WTC11 (cell line): ENCODE data around the gene PLAAT3. TPM values are rescaled to one million over a fixed set of nuclear protein-coding genes. Genes with fewer than 3 reads are reported as not detected.
A peak's percentile ranks its signal among the peaks of the same experiment; 100 is the strongest.

Experiments
- ATAC-seq: fragments of 200-7000 bp; cut with Tn5 transposase; 2 replicates; pipeline ENCODE4 v1.10.0; 2021; ENCODE audit warnings: mild to moderate bottlenecking, moderate library complexity
- CTCF ChIA-PET: fragments of 300-600 bp; sonication (Branson Sonifier 250); formaldehyde crosslinking; loops from one replicate; lab custom pipeline; 2021; ENCODE audit warnings: antibody characterized with exemption; lab: Charles Lee
- POLR2A ChIA-PET: fragments of 350-600 bp; sonication (Branson Sonifier 250); formaldehyde crosslinking; loops from one replicate; lab custom pipeline; 2021; ENCODE audit warnings: antibody characterized with exemption; lab: Charles Lee
- DNase-seq: peaks from one replicate; pipeline ENCODE4 v3.0.0; 2021; ENCODE audit warnings: low spot score
- H3K27ac Mint-ChIP-seq: 2 replicates; pipeline ENCODE4 v1.8.0; 2021; ENCODE audit warnings: mixed read lengths
- H3K27me3 Mint-ChIP-seq: 2 replicates; pipeline ENCODE4 v1.8.0; 2021; ENCODE audit warnings: low read depth, mild to moderate bottlenecking, moderate library complexity, mixed read lengths
- H3K36me3 Mint-ChIP-seq: 2 replicates; pipeline ENCODE4 v1.8.0; 2021; ENCODE audit warnings: mixed read lengths
- H3K4me1 Mint-ChIP-seq: 2 replicates; pipeline ENCODE4 v1.8.0; 2022; ENCODE audit warnings: mixed read lengths
- H3K4me3 Mint-ChIP-seq: 2 replicates; pipeline ENCODE4 v1.8.0; 2021; ENCODE audit warnings: mild to moderate bottlenecking, moderate library complexity, mixed read lengths
- H3K9me3 Mint-ChIP-seq: 2 replicates; pipeline ENCODE4 v1.8.0; 2021; ENCODE audit warnings: mixed read lengths
- CREB1 ChIP-seq: sonication (generic); formaldehyde crosslinking; IDR thresholded peaks from 2 replicates; pipeline ENCODE4 v1.8.0; 2023; ENCODE audit warnings: mild to moderate bottlenecking, missing genetic modification reagents
- CREM ChIP-seq: sonication (generic); formaldehyde crosslinking; IDR thresholded peaks from 2 replicates; pipeline ENCODE4 v1.8.1; 2022; ENCODE audit warnings: mild to moderate bottlenecking, missing genetic modification reagents, moderate library complexity
- FOXK1 ChIP-seq: sonication (generic); formaldehyde crosslinking; IDR thresholded peaks from 2 replicates; pipeline ENCODE4 v1.8.0; 2022; ENCODE audit warnings: mild to moderate bottlenecking, moderate library complexity, missing genetic modification reagents
- FOXP1 ChIP-seq: sonication (generic); formaldehyde crosslinking; IDR thresholded peaks from 2 replicates; pipeline ENCODE4 v1.8.0; 2022; ENCODE audit warnings: missing genetic modification reagents, mild to moderate bottlenecking, moderate library complexity, borderline replicate concordance
- GRHL2 ChIP-seq: fragments of 250-450 bp; sonication (Bioruptor Pico); IDR thresholded peaks from 2 replicates; pipeline ENCODE4 v1.8.0; 2022; ENCODE audit warnings: mild to moderate bottlenecking, moderate library complexity; ENCODE audit not compliant: insufficient replicate concordance, severe bottlenecking
- GTF2I ChIP-seq: fragments of 250-450 bp; sonication (Bioruptor Pico); conservative IDR thresholded peaks from 2 replicates; pipeline ENCODE4 v1.4.0; 2021; ENCODE audit warnings: mild to moderate bottlenecking
- IRF2 ChIP-seq: sonication (generic); formaldehyde crosslinking; IDR thresholded peaks from 2 replicates; pipeline ENCODE4 v1.8.0; 2022; ENCODE audit warnings: low read depth, missing genetic modification reagents, borderline replicate concordance
- JAZF1 ChIP-seq: fragments of 250-450 bp; sonication (Bioruptor Pico); IDR thresholded peaks from 2 replicates; pipeline ENCODE4 v1.9.0; 2021; ENCODE audit warnings: moderate library complexity, mild to moderate bottlenecking, inconsistent platforms
- JUN ChIP-seq: sonication (generic); formaldehyde crosslinking; IDR thresholded peaks from 2 replicates; pipeline ENCODE4 v1.8.0; 2023; ENCODE audit warnings: mild to moderate bottlenecking, missing genetic modification reagents
- KAT7 ChIP-seq: sonication (generic); formaldehyde crosslinking; IDR thresholded peaks from 2 replicates; pipeline ENCODE4 v1.8.1; 2023; ENCODE audit warnings: missing genetic modification reagents, mild to moderate bottlenecking, borderline replicate concordance
- MYBL2 ChIP-seq: sonication (generic); formaldehyde crosslinking; IDR thresholded peaks from 2 replicates; pipeline ENCODE4 v1.8.1; 2023; ENCODE audit warnings: mild to moderate bottlenecking, moderate library complexity, missing genetic modification reagents
- NR1H2 ChIP-seq: sonication (generic); formaldehyde crosslinking; IDR thresholded peaks from 2 replicates; pipeline ENCODE4 v1.9.0; 2021; ENCODE audit warnings: mild to moderate bottlenecking, moderate library complexity, missing genetic modification reagents
- NR2C2 ChIP-seq: sonication (generic); formaldehyde crosslinking; IDR thresholded peaks from 2 replicates; pipeline ENCODE4 v1.8.0; 2022; ENCODE audit warnings: mild to moderate bottlenecking, missing genetic modification reagents
- PRRX2 ChIP-seq: fragments of 250-450 bp; sonication (Bioruptor Pico); IDR thresholded peaks from 2 replicates; pipeline ENCODE4 v1.8.0; 2021; ENCODE audit warnings: mild to moderate bottlenecking
- SMAD4 ChIP-seq: sonication (generic); formaldehyde crosslinking; IDR thresholded peaks from 2 replicates; pipeline ENCODE4 v1.8.0; 2022; ENCODE audit warnings: mild to moderate bottlenecking, missing genetic modification reagents
- SOX15 ChIP-seq: fragments of 250-450 bp; sonication (Bioruptor Pico); IDR thresholded peaks from 2 replicates; pipeline ENCODE4 v1.9.0; 2021; ENCODE audit warnings: mild to moderate bottlenecking
- ZBTB21 ChIP-seq: sonication (generic); formaldehyde crosslinking; IDR thresholded peaks from 2 replicates; pipeline ENCODE4 v1.8.1; 2023; ENCODE audit warnings: mild to moderate bottlenecking, missing genetic modification reagents, borderline replicate concordance
- ZNF232 ChIP-seq: sonication (generic); formaldehyde crosslinking; IDR thresholded peaks from 2 replicates; pipeline ENCODE4 v1.8.0; 2022; ENCODE audit warnings: mild to moderate bottlenecking, missing genetic modification reagents
- ZNF263 ChIP-seq: sonication (generic); formaldehyde crosslinking; IDR thresholded peaks from 2 replicates; pipeline ENCODE4 v1.8.1; 2022; ENCODE audit warnings: low read depth, mild to moderate bottlenecking, moderate library complexity, missing genetic modification reagents
- ZNF317 ChIP-seq: sonication (generic); formaldehyde crosslinking; IDR thresholded peaks from 2 replicates; pipeline ENCODE4 v1.8.1; 2023; ENCODE audit warnings: low read depth, mild to moderate bottlenecking, moderate library complexity, missing genetic modification reagents, borderline replicate concordance
- ZNF423 ChIP-seq: fragments of 250-450 bp; sonication (Bioruptor Pico); IDR thresholded peaks from 2 replicates; pipeline ENCODE4 v2.1.2; 2022; ENCODE audit warnings: mild to moderate bottlenecking, moderate library complexity
- total RNA-seq: library from RNA; stranded (reverse); gene quantifications from 3 replicates; pipeline ENCODE4 v1.2.3, GENCODE V29; 2021
- TF ChIP-seq, protein P1 (sequence below): sonication (generic); formaldehyde crosslinking; IDR thresholded peaks from 2 replicates; pipeline ENCODE4 v1.8.0; 2023; ENCODE audit warnings: mild to moderate bottlenecking, missing genetic modification reagents
- TF ChIP-seq, protein P2 (sequence below): sonication (generic); formaldehyde crosslinking; IDR thresholded peaks from 2 replicates; pipeline ENCODE4 v1.8.1; 2022; ENCODE audit warnings: low read depth, missing genetic modification reagents, borderline replicate concordance
- TF ChIP-seq, protein P3 (sequence below): fragments of 250-450 bp; sonication (Bioruptor Pico); IDR thresholded peaks from 2 replicates; pipeline ENCODE4 v1.9.0; 2021; ENCODE audit warnings: mild to moderate bottlenecking
- TF ChIP-seq, protein P4 (sequence below): sonication (generic); formaldehyde crosslinking; IDR thresholded peaks from 2 replicates; pipeline ENCODE4 v1.8.1; 2022; ENCODE audit warnings: mild to moderate bottlenecking, moderate library complexity, missing genetic modification reagents

PLAAT3 gene
- total RNA-seq, 1 experiment from 2014 or later = 160 TPM

DNA sequence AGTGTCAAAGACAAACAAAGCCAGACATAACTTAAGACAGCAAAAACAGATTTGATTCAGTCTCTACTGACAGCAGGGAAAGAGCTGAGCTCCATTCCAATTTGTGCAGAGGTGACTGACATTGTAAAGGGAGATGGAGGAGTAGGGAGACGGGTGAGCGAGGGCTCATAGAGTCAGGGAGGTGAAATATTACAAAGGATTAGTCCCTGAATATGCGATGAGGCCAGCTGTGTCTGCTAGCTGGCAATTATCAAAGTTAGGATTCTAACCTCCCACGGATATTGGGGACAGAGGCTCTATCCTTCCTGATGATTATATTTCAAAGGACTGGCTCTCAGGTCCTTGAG lies 59.4 kb downstream of the PLAAT3 start:
- H3K4me1 Mint-ChIP-seq = peaks cover 38% of the 10 kb centered on the region
- H3K27ac Mint-ChIP-seq = no peak overlapping the region
- peaks cover 6% of the 10 kb centered on the region; the same call in 1 of the 2 replicates for H3K27me3 Mint-ChIP-seq
- no peak overlapping the region for H3K4me3 Mint-ChIP-seq
- no peak for ATAC-seq
- peaks cover 5% of the 10 kb centered on the region; the same call in 1 of the 2 replicates for H3K9me3 Mint-ChIP-seq
- H3K36me3 Mint-ChIP-seq = no peaks in the 10 kb centered on the region
- POLR2A ChIA-PET = no interaction called here
- CTCF ChIA-PET = no interaction called here
- TF ChIP-seq JUN (no peak), ZNF232 (CRISPR knock-in tag) (no peak), NR2C2 (CRISPR knock-in tag) (no peak), GRHL2 (no peak), JAZF1 (CRISPR knock-in tag) (no peak), FOXK1 (CRISPR knock-in tag) (no peak), SOX15 (CRISPR knock-in tag) (no peak), NR1H2 (no peak), CREB1 (CRISPR knock-in tag) (no peak), KAT7 (CRISPR knock-in tag) (no peak), ZNF423 (CRISPR knock-in tag) (no peak), MYBL2 (CRISPR knock-in tag) (no peak)
- TF ChIP-seq, protein P1, sequence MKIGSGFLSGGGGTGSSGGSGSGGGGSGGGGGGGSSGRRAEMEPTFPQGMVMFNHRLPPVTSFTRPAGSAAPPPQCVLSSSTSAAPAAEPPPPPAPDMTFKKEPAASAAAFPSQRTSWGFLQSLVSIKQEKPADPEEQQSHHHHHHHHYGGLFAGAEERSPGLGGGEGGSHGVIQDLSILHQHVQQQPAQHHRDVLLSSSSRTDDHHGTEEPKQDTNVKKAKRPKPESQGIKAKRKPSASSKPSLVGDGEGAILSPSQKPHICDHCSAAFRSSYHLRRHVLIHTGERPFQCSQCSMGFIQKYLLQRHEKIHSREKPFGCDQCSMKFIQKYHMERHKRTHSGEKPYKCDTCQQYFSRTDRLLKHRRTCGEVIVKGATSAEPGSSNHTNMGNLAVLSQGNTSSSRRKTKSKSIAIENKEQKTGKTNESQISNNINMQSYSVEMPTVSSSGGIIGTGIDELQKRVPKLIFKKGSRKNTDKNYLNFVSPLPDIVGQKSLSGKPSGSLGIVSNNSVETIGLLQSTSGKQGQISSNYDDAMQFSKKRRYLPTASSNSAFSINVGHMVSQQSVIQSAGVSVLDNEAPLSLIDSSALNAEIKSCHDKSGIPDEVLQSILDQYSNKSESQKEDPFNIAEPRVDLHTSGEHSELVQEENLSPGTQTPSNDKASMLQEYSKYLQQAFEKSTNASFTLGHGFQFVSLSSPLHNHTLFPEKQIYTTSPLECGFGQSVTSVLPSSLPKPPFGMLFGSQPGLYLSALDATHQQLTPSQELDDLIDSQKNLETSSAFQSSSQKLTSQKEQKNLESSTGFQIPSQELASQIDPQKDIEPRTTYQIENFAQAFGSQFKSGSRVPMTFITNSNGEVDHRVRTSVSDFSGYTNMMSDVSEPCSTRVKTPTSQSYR (CRISPR knock-in tag) = no peak
- TF ChIP-seq, protein P2, sequence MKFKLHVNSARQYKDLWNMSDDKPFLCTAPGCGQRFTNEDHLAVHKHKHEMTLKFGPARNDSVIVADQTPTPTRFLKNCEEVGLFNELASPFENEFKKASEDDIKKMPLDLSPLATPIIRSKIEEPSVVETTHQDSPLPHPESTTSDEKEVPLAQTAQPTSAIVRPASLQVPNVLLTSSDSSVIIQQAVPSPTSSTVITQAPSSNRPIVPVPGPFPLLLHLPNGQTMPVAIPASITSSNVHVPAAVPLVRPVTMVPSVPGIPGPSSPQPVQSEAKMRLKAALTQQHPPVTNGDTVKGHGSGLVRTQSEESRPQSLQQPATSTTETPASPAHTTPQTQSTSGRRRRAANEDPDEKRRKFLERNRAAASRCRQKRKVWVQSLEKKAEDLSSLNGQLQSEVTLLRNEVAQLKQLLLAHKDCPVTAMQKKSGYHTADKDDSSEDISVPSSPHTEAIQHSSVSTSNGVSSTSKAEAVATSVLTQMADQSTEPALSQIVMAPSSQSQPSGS (CRISPR knock-in tag) = no peak
- TF ChIP-seq, protein P3, sequence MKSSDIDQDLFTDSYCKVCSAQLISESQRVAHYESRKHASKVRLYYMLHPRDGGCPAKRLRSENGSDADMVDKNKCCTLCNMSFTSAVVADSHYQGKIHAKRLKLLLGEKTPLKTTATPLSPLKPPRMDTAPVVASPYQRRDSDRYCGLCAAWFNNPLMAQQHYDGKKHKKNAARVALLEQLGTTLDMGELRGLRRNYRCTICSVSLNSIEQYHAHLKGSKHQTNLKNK (CRISPR knock-in tag) = no peak
- DNase-seq = no peak

DNA sequence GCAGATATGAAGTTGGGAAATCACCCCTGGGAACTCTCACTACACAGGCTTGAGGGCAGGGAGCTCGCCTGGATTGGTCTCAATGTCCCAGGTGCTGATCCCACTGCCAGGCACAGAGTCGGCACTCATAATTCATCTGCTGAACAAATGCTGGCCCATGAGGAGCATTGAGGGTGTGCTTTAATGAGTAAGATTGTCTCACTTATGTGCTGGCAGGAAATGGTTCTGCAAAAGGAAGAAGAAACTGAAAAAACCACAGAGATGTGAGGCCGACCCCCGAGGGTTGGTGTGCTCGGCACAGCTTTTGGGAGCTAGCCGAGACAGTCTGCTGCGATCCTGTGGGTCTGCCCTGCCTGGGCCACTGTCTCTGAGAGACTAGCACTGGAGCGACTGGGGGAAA lies 60.5 kb downstream of the PLAAT3 start:
- Mint-ChIP-seq H3K9me3 (peaks cover 10% of the 10 kb centered on the region), H3K36me3 (peaks cover 5% of the 10 kb centered on the region), H3K4me1 (peaks cover 36% of the 10 kb centered on the region), H3K27me3 (peaks cover 11% of the 10 kb centered on the region; the same call in 1 of the 2 replicates), H3K4me3 (no peak overlapping the region), H3K27ac (peak overlapping the region; percentile 62; the same call in 1 of the 2 replicates)
- no peak for ATAC-seq
- CTCF ChIA-PET = interaction anchor here (0.6 to 1.3 kb wide), 2 partner anchors 46 to 82 kb away, joined by 3 to 4 read pairs; no protein-coding TSS in a partner anchor
- DNase-seq = no peak
- POLR2A ChIA-PET = no interaction called here
- TF ChIP-seq, protein P2 (CRISPR knock-in tag) = no peak
- TF ChIP-seq NR2C2 (CRISPR knock-in tag) (no peak), SMAD4 (CRISPR knock-in tag) (no peak), IRF2 (CRISPR knock-in tag) (no peak), ZBTB21 (CRISPR knock-in tag) (no peak), CREM (CRISPR knock-in tag) (no peak), FOXP1 (CRISPR knock-in tag) (no peak), GRHL2 (no peak), PRRX2 (CRISPR knock-in tag) (no peak), KAT7 (CRISPR knock-in tag) (no peak), ZNF263 (no peak), GTF2I (CRISPR knock-in tag) (no peak), ZNF317 (CRISPR knock-in tag) (no peak)
- TF ChIP-seq, protein P4, sequence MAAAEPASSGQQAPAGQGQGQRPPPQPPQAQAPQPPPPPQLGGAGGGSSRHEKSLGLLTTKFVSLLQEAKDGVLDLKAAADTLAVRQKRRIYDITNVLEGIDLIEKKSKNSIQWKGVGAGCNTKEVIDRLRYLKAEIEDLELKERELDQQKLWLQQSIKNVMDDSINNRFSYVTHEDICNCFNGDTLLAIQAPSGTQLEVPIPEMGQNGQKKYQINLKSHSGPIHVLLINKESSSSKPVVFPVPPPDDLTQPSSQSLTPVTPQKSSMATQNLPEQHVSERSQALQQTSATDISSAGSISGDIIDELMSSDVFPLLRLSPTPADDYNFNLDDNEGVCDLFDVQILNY = no peak
- TF ChIP-seq, protein P1 (CRISPR knock-in tag) = no peak
